ENCODE results near the gene IFI30. TPM values are rescaled to one million over a fixed set of nuclear protein-coding genes. Genes with fewer than 3 reads are reported as not detected.

The IFI30 gene
- polyA plus RNA-seq, 1 of the 3 experiments (the other 2 are of a cell fraction), result 11.6 TPM

DNA sequence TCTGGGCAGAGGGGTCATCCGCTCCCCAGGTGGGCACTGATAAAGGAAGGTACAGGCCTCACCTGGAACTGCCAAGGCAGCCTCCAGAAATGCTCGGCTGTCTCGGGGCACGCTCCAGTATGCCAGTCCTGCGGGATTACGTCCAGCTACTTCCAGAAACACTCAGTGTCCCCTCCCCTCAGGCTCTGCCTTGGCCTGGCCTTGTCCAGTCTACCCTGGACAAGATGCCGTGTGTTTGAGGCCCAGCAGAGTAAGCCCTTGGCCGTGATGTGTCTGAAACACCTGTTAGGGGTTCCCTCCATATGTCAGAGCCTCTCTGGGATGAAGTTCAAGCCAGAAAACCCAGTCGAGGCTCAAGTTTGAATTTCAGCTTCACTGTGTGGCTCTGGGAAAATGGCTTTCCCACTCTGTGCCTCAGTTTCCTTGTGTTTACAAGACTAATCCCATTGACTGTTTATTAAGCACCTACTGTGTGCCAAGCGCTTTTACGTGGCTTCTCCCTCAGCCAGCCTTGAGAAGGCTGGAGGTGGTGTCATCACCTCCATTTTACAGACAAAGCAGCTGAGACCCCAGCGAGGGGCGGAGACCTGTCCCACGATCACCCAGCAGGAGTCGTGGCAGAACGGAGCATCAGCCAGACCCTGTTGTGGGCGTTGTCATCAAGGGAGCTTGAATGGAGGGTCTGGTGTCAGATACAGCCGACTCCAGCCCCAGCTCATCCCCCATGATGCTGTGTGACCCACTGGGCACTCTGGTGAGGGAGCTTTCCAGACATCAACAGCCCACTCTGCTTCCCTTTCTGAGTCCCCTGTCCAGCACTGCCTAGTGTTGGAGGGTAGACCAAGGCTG is 22.6 kb upstream of the IFI30 start:
- no peak for DNase-seq
- Histone ChIP-seq H3K4me1 (ENCODE audit: control insufficient read depth in 1 of 2, insufficient read depth in 2 of 2, low read depth in 1 of 2, low read length in 1 of 2) (peaks cover 0 to 25% of the 10 kb centered on the region in 2 experiments; a peak in 1 of 4 replicates), H3F3A (replicated peaks; ENCODE audit: insufficient read depth) (peaks cover 10% of the 10 kb centered on the region), H3K4me2 (no peak overlapping the region; the same call in 1 of the 2 replicates), H3K9me3 (no peaks in the 10 kb centered on the region), H2AFZ (ENCODE audit: low read depth) (no peak overlapping the region), H3K9ac (peak overlapping the region; percentile 94; the same call in 1 of the 2 replicates), H3K27me3 (ENCODE audit: insufficient read depth) (no peaks in the 10 kb centered on the region), H3K9me2 (no peaks in the 10 kb centered on the region), H3K36me3 (replicated peaks in 1 of 2; ENCODE audit: control insufficient read depth in 1 of 2, insufficient read depth in 2 of 2, low read length in 1 of 2) (peaks cover 0 to 12% of the 10 kb centered on the region in 2 experiments), H3K79me2 (ENCODE audit: insufficient read depth) (peaks cover 29% of the 10 kb centered on the region), H3K27ac (ENCODE audit: low read depth in 2 of 2, low read length in 1 of 2) (peak overlapping the region; percentile 98 to 99), H3K4me3 (ENCODE audit: low read depth in 2 of 2, low read length in 1 of 2) (no peak overlapping the region), H4K20me1 (ENCODE audit: insufficient read depth) (peaks cover 5% of the 10 kb centered on the region; the same call in 1 of the 2 replicates)
- ChIA-PET CTCF (interaction anchor here (0.6 to 2.6 kb wide), 14 partner anchors 9 to 237 kb away, joined by 3 to 18 read pairs (median 4); no protein-coding TSS in a partner anchor), POLR2A (interaction anchor here (2.1 kb wide), 1 partner anchor 9 kb away, joined by 6 read pairs; no protein-coding TSS in a partner anchor)
- TF ChIP-seq ELF1 (IDR thresholded peaks at IDR 0.05) (no peak), RCOR1 (IDR thresholded peaks at IDR 0.05; ENCODE audit: low read length) (no peak), POLR2AphosphoS5 (IDR thresholded peaks at IDR 0.05; ENCODE audit: low read depth, low read length) (no peak), MEF2A (IDR thresholded peaks at IDR 0.05; ENCODE audit: borderline replicate concordance, low read depth) (no peak), EP300 (IDR thresholded peaks at IDR 0.05; ENCODE audit: borderline replicate concordance in 1 of 2, low read depth in 1 of 2, low read length in 1 of 2) (no peak), TAF1 (IDR thresholded peaks at IDR 0.05; ENCODE audit: borderline replicate concordance, low read depth, low read length) (no peak), RXRA (IDR thresholded peaks at IDR 0.05; ENCODE audit: borderline replicate concordance, low read depth) (no peak), SIN3A (IDR thresholded peaks at IDR 0.05; ENCODE audit: borderline replicate concordance, low read depth, low read length) (no peak), NRF1 (IDR thresholded peaks at IDR 0.05; ENCODE audit: low read depth, low read length) (no peak), IRF3 (IDR thresholded peaks at IDR 0.05; ENCODE audit: low read depth, low read length) (no peak), MXI1 (IDR thresholded peaks at IDR 0.05; ENCODE audit: low read depth, low read length) (no peak), JUND (IDR thresholded peaks at IDR 0.05) (no peak), RAD21 (IDR thresholded peaks at IDR 0.05; ENCODE audit: low read length) (no peak), FOXJ3 (CRISPR knock-in tag; IDR thresholded peaks at IDR 0.05) (no peak), USF1 (IDR thresholded peaks at IDR 0.05; ENCODE audit: borderline replicate concordance, low read depth) (no peak), FOSL2 (IDR thresholded peaks at IDR 0.05; ENCODE audit: borderline replicate concordance, low read depth) (no peak), YY1 (IDR thresholded peaks at IDR 0.05; ENCODE audit: low read depth) (no peak), GABPA (IDR thresholded peaks at IDR 0.05; ENCODE audit: low read depth) (no peak), NFIC (IDR thresholded peaks at IDR 0.05; ENCODE audit: borderline replicate concordance) (no peak)
- TF ChIP-seq, protein P1, sequence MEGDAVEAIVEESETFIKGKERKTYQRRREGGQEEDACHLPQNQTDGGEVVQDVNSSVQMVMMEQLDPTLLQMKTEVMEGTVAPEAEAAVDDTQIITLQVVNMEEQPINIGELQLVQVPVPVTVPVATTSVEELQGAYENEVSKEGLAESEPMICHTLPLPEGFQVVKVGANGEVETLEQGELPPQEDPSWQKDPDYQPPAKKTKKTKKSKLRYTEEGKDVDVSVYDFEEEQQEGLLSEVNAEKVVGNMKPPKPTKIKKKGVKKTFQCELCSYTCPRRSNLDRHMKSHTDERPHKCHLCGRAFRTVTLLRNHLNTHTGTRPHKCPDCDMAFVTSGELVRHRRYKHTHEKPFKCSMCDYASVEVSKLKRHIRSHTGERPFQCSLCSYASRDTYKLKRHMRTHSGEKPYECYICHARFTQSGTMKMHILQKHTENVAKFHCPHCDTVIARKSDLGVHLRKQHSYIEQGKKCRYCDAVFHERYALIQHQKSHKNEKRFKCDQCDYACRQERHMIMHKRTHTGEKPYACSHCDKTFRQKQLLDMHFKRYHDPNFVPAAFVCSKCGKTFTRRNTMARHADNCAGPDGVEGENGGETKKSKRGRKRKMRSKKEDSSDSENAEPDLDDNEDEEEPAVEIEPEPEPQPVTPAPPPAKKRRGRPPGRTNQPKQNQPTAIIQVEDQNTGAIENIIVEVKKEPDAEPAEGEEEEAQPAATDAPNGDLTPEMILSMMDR (IDR thresholded peaks at IDR 0.05), result no peak
- WGBS (ENCODE audit: low lambda C conversion rate), result 89% methylated on average over 13 of the region's 18 CpGs

Data from SK-N-SH (cell line).